MCF 10A (cell line): ENCODE results near the gene EFEMP2. TPM values are rescaled to one million over a fixed set of nuclear protein-coding genes. Genes with fewer than 3 reads are reported as not detected.

Source experiments
- BruUV-seq: library from RNA; stranded (reverse); fragments of 400-500 nt; replicated peaks from 2 replicates; lab custom pipeline; 2021; lab: Mats Ljungman, UMichigan
- CTCF ChIA-PET: fragments of 300-600 bp; sonication (Branson Sonifier 250); formaldehyde crosslinking; extraction: SDS; loops from one replicate; lab custom pipeline; 2021; ENCODE audit warnings: antibody characterized with exemption, inconsistent platforms; lab: Yijun Ruan, JAX
- POLR2A ChIA-PET: fragments of 300-600, 350-650 bp; sonication (Branson Sonifier 250); formaldehyde crosslinking; extraction: SDS; loops from one replicate; lab custom pipeline; 2020; ENCODE audit warnings: antibody characterized with exemption, inconsistent platforms; lab: Yijun Ruan, JAX
- DNase-seq: peaks from one replicate; pipeline ENCODE4 v3.0.0-alpha.2; 2018; ENCODE audit not compliant: unreplicated experiment
- H3K27ac Mint-ChIP-seq: one replicate; pipeline ENCODE4 v1.8.0; 2022; ENCODE audit warnings: mild to moderate bottlenecking, low read depth, mixed read lengths; ENCODE audit not compliant: unreplicated experiment
- H3K27me3 Mint-ChIP-seq: one replicate; pipeline ENCODE4 v1.8.0; 2022; ENCODE audit warnings: mixed read lengths; ENCODE audit not compliant: insufficient read depth, unreplicated experiment
- H3K36me3 Mint-ChIP-seq: one replicate; pipeline ENCODE4 v1.8.0; 2022; ENCODE audit warnings: mild to moderate bottlenecking, moderate library complexity, mixed read lengths; ENCODE audit not compliant: insufficient read depth, unreplicated experiment
- H3K4me1 Mint-ChIP-seq: one replicate; pipeline ENCODE4 v1.8.0; 2022; ENCODE audit warnings: mixed read lengths; ENCODE audit not compliant: insufficient read depth, unreplicated experiment
- H3K4me3 Mint-ChIP-seq: one replicate; pipeline ENCODE4 v1.8.0; 2022; ENCODE audit warnings: mild to moderate bottlenecking, moderate library complexity, mixed read lengths; ENCODE audit not compliant: unreplicated experiment
- H3K9me3 Mint-ChIP-seq: one replicate; pipeline ENCODE4 v1.8.0; 2022; ENCODE audit warnings: mixed read lengths; ENCODE audit not compliant: unreplicated experiment
- intact Hi-C: fragments of 100-400 bp; cut with micrococcal nuclease; formaldehyde crosslinking; loops from 2 replicates; pipeline ENCODE4 v1.14.1; 2022
- total RNA-seq: library from RNA; stranded (reverse); gene quantifications from 2 replicates; pipeline ENCODE4 v1.2.3, GENCODE V29; 2022
- TF ChIP-seq, protein P1 (sequence below): fragments of 200-600 bp; IDR thresholded peaks from one replicate; pipeline ENCODE4 v1.8.0; 2022; ENCODE audit warnings: antibody characterized with exemption, mild to moderate bottlenecking; ENCODE audit not compliant: unreplicated experiment

The EFEMP2 gene
- total RNA-seq, 1 experiment from 2014 or later: 2.4 TPM

DNA sequence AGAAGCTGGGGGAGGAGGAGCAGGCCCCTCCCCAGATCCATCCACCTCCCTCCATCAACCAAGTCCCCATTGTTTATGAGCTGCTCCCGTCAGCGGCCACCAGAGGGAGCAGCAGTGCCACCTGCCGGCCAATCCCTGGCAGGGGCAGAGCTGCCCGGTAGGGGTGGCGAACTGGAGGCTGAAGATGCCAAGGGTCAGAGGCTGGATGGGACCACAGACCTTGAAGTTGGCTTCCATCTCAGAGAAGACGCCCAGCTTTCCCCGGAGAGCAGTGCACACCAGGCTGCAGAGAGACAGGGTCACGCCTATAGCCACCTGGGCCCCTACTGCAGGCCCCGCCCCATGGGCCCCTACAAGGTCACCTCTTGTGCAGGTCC is 12.1 kb upstream of the EFEMP2 start:
- Mint-ChIP-seq H3K4me3 (no peak overlapping the region), H3K27ac (peak overlapping the region; percentile 22), H3K27me3 (no peaks in the 10 kb centered on the region), H3K36me3 (peaks cover 33% of the 10 kb centered on the region), H3K9me3 (no peaks in the 10 kb centered on the region), H3K4me1 (peaks cover 11% of the 10 kb centered on the region)
- DNase-seq: peak; percentile 77
- CTCF ChIA-PET: interaction anchor here (0.5 to 9.0 kb wide), 46 partner anchors 8 to 1016 kb away, joined by 3 to 203 read pairs (median 4); partner anchors contain the start of genes KAT5, MUS81 and SART1
- no TSS peak for BruUV-seq
- TF ChIP-seq, protein P1, sequence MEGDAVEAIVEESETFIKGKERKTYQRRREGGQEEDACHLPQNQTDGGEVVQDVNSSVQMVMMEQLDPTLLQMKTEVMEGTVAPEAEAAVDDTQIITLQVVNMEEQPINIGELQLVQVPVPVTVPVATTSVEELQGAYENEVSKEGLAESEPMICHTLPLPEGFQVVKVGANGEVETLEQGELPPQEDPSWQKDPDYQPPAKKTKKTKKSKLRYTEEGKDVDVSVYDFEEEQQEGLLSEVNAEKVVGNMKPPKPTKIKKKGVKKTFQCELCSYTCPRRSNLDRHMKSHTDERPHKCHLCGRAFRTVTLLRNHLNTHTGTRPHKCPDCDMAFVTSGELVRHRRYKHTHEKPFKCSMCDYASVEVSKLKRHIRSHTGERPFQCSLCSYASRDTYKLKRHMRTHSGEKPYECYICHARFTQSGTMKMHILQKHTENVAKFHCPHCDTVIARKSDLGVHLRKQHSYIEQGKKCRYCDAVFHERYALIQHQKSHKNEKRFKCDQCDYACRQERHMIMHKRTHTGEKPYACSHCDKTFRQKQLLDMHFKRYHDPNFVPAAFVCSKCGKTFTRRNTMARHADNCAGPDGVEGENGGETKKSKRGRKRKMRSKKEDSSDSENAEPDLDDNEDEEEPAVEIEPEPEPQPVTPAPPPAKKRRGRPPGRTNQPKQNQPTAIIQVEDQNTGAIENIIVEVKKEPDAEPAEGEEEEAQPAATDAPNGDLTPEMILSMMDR: peak; percentile 98
- intact Hi-C loops: loop anchor here (1.0 kb wide), 2 partner anchors 105 to 173 kb away; no protein-coding TSS in a partner anchor
- POLR2A ChIA-PET: interaction anchor here (0.6 to 9.9 kb wide), 9 partner anchors 11 to 173 kb away, joined by 3 to 181 read pairs (median 4); partner anchors contain the start of genes C11orf68, CFL1, KAT5 and MUS81

DNA sequence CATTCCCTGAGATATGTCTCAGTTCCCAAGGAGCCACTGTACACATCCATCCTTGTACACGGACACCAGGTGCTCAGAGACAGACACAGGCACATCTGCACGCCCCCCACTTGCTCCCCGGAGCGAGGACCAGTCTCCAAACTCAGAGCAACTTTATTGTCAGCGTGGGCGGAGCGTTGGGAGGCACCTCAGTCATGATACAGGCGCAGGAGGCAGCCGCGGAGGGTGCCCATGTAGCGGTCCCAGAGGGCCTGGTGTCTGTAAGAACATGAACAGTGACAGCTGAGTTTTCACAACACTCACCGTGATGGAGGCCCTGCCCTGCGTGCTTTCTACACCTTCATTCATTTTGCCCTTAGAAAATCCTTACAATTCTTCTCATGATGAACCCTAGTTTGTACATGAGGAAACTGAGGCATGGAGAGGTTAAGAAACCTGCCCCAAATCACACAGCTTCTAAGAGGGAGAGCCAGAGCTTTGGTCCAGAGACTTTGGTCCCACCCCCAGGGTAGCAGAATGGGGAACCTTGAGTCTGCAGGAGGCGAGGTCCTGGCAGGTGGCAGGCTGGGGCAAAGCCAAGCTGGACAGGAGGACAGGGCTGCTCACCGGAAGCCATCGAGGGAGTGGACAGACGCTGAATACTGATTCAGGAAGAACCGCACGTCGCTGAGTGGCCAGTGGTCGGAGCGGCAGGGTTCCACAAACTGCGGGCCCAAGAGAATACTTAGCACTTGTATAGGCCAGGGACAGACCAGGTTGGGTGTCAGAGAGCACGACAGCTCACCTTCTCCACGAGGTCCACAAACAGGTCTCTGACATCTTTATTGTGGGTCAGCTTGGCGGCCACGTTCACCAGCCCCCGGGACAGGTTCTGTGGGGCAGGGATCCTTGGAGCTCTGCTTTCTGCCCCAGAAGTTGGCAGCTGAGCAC is 11.5 kb upstream of the EFEMP2 start:
- CTCF ChIA-PET: interaction anchor here (0.6 to 9.0 kb wide), 42 partner anchors 8 to 1015 kb away, joined by 3 to 203 read pairs (median 4); partner anchors contain the start of genes KAT5, MUS81 and SART1
- H3K36me3 Mint-ChIP-seq: peaks cover 32% of the 10 kb centered on the region
- intact Hi-C loops: loop anchor here (1.0 kb wide), 2 partner anchors 105 to 173 kb away; no protein-coding TSS in a partner anchor
- no TSS peak for BruUV-seq
- POLR2A ChIA-PET: interaction anchor here (0.6 to 9.9 kb wide), 9 partner anchors 10 to 172 kb away, joined by 3 to 181 read pairs (median 4); partner anchors contain the start of genes C11orf68, CFL1, KAT5 and MUS81
- no peaks in the 10 kb centered on the region for H3K9me3 Mint-ChIP-seq
- no peak overlapping the region for H3K4me3 Mint-ChIP-seq
- H3K27ac Mint-ChIP-seq: peak overlapping the region; percentile 22
- peaks cover 5% of the 10 kb centered on the region for H3K4me1 Mint-ChIP-seq
- TF ChIP-seq, protein P1: no peak
- no peak for DNase-seq
- H3K27me3 Mint-ChIP-seq: no peaks in the 10 kb centered on the region

DNA sequence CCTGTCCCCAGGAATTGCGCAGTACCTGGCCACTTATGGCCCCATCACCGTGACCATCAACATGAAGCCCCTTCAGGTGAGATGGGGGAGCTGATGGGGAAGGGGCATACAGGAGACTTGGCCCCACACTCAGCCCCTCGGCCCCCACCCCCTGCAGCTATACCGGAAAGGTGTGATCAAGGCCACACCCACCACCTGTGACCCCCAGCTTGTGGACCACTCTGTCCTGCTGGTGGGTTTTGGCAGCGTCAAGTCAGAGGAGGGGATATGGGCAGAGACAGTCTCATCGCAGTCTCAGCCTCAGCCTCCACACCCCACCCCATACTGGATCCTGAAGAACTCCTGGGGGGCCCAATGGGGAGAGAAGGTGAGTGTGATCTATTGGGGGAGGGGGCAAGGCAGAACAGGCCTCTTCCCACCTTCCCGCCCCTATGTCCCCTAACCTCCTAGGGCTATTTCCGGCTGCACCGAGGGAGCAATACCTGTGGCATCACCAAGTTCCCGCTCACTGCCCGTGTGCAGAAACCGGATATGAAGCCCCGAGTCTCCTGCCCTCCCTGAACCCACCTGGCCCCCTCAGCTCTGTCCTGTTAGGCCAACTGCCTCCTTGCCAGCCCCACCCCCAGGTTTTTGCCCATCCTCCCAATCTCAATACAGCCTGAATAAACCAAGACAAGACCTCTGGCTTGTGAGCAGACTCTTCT is 10.6 kb upstream of the EFEMP2 start:
- TF ChIP-seq, protein P1: no peak
- CTCF ChIA-PET: interaction anchor here (0.7 to 9.0 kb wide), 14 partner anchors 9 to 186 kb away, joined by 3 to 203 read pairs (median 16); partner anchors contain the start of genes KAT5 and MUS81
- no peak overlapping the region for H3K4me3 Mint-ChIP-seq
- no peak for DNase-seq
- H3K4me1 Mint-ChIP-seq: no peaks in the 10 kb centered on the region
- BruUV-seq: no TSS peak
- H3K9me3 Mint-ChIP-seq: no peaks in the 10 kb centered on the region
- H3K27me3 Mint-ChIP-seq: no peaks in the 10 kb centered on the region
- POLR2A ChIA-PET: interaction anchor here (1.9 kb wide), 1 partner anchor 9 kb away, joined by 4 read pairs; no protein-coding TSS in a partner anchor
- no peak overlapping the region for H3K27ac Mint-ChIP-seq
- peaks cover 26% of the 10 kb centered on the region for H3K36me3 Mint-ChIP-seq
- intact Hi-C loops: no loop called here
